Measurements from ENCODE around the gene GLIPR1L2.

The GLIPR1L2 gene

DNA sequence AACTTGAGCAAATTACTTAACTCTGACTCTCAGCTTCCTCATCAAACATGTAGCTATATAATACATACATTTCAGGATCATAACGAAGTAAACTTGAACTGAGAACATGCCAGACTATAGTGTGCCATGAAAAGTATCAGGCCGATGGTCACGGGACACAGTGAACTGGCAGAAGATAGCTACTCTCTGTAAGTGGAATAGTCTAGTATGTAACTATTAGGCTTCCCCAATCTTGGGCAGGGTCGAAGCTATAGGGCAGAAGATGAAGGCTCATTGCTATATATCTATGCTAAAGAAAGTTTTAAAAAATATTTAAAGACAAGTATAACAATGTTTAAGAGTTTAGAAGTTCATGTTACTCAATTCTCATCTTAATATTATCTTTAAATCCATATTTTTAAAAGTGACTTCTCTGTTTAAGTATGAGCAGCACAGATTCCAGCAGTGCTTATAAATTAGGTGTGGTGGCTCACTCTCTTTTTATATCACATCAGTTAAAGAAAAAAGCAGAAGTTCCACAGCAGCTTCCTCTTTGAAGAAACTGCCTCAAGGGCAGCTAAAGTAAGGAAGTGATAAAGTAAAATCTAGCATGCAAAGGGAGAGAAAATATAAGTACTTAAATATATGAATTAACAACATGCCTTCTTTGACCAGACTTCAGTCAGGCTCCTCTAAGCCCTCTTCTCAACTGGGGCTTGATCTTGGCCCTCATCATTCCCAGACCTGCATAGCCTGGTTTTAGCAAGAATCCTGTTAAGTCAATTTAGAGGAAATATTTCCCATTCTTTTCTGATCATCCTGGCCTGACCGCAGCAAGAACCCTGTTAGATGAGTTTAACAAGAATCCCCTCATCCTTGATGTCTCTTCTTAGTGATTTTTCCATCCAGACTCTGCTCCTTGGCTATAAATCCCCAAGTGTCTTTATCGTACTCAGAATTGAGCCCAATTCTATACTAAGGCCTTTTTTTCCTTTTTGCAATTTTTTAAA, 81.3 kb downstream of the GLIPR1L2 start:
- in situ Hi-C loops (cut with MboI; ENCODE audit: low sequenced_read_pairs): no loop called here

DNA sequence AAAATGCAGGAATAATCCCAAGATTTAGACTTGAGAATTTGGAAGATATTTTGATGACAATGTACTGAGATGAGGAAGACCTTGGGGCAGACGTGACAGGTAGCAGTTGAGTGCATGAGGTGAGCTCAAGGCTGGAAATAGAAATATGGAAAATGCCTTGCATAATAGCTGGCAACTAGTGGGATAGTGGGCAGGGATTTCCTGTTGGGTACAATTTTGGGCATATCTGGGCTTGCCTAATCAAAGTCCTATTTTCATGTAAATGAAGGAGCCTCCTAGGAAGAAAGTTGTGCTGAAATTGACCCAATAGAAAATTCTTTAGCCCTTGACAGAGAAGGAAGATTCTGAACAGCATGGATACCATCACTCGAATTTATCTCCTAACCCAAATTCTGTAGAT, 83.2 kb downstream of the GLIPR1L2 start:
- in situ Hi-C loops (cut with MboI; ENCODE audit: low sequenced_read_pairs): no loop called here

DNA sequence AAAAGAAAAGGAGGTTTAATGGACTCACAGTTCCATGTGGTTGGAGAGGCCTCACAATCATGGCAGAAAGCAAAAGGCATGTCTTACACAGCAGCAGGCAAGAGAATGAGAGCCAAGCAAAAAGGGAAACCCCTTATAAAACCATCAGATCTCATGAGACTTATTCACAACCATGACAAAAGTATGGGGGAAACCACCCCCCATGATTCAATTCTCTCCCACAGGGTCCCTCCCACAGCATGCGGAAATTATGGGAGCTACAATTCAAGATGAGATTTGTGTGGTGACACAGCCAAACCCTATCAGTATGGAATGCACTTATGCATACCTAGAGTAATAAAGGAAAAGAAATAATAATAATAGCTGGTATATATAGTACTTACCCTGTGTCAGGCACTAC, 85.2 kb downstream of the GLIPR1L2 start:
- in situ Hi-C loops (cut with MboI; ENCODE audit: low sequenced_read_pairs): no loop called here

DNA sequence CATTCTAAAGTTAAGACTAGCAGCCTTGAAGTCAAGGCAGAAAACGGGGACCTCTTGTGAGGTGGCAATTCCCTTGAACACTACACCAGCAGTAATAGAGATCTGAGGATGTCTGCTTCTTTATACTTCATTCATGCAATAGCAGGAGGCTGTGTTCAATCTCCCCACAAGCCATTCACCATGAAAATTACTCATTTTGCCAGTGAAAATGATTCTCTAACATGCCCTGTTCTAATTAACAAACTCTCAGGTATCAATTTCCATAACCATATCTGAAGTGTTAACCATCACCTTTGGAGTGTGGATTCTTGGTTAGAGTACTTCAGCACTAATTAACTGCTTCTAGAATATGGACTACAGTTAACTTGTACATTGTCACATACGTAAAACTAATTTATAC, 86.2 kb downstream of the GLIPR1L2 start:
- in situ Hi-C loops (cut with MboI; ENCODE audit: low sequenced_read_pairs): no loop called here

DNA sequence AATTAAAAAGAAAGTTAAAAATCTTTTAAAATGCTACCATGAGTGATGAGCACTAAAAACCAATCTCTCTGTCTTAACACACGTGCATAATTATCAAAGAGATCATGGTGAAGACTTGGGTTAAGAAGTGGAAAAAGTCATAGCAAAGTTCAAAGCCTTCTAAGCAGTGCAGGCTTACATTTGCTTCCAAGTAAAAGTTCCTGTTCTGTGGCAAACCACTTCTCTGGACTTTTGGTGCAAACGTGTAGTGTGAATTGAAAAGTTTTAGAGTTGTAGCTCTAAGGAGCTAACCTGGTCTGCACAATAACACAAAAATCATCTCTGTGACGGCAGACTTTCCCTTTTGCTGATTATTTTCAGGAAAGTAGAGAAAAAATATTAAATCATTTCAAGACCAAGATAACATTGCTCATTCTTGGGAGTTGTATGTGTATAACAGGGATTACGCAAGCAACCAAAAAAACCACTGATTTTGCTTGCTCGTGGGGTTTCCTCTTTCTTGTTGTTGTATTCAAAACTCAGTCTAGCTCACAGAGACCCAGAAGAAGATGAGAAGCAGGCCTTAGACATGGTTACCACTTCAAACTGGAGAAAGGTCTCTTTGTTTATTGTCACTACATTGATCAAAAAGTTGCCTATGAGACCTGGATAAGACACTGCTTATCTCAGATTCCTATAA, 87.4 kb downstream of the GLIPR1L2 start:
- in situ Hi-C loops (cut with MboI; ENCODE audit: low sequenced_read_pairs): no loop called here

DNA sequence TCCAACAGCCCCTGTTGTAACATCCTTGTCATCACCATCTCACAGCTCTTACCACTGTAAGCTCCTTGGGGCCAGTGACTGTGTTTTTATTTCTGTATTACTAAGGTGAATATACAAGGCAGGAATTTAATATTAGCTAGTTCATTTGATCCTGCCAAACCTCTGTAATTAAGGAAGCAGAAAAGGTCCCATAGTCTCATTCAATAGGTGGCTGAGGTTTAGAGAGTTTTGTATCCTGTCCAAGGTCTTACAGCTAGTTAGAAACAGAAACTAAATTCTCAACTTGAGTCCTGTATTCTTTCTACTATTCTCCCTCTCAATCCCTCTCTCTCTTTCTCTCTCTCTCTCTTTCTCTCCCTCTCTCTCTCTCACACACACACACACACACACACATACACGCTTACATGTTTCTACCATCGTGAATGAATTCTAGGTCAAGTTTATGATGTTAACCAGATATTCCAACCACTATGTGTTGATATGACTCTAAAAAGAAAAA, 89.1 kb downstream of the GLIPR1L2 start:
- in situ Hi-C loops (cut with MboI; ENCODE audit: low sequenced_read_pairs): no loop called here

DNA sequence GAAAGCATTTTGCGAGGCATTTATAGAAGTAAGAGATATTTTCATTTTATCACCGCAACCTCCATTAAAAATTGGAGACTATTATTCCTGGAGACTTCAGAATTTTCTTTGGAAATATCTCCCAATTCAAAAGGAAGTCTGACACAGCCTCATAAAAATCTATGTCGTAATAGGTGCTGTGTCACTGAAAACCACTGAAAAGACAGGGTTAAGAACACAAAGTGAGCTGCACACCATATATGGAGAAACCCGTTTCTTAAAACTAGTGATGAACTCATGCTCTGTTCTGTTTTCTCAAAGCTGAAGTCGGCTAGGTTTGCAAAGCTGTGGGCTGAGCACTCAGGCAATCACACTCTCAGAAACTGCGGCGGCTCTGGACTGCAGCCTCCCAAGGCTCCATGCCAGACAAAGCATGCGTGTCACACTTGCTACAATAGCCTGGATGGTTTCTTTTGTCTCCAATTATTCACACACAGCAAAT, 89.6 kb downstream of the GLIPR1L2 start, which contains the start of gene GLIPR1:
Gene GLIPR1, plus strand, starts transcription at position 287 of the 481 bp plus-strand sequence. Its CDS starts 126 bp downstream, at position 413.
- in situ Hi-C loops (cut with MboI; ENCODE audit: low sequenced_read_pairs): no loop called here

DNA sequence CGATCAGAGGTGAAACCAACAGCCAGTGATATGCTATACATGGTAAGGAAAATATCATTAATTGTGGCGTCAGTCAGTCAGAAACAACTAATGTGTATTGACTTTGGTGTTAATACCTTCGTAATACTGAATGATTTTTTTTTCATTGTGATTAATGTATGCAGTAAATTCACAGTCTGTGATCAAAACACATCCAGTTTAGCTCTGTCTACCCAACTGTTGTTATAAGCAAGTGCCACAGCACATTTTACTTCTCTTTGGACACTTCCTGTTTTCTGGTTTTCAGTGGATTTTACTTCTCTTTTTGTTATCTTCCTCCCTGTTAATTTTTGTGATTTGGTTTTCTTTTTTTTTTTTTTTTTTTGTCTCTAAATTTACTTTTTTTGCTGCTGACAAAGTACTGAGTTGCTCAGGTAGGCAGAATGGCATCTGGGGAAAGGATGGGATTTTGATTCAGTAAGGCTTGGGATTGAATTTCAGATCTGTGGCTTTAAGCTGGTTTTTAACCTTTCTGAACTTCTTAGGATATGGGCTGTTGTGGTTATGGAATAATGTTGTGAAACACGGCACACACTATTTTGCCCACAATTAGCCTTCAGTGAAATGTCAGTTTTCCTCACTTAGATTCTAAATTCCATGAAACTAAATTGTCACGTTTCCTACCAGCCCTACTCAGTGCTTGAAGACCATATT, 90.3 kb downstream of the GLIPR1L2 start:
- in situ Hi-C loops (cut with MboI; ENCODE audit: low sequenced_read_pairs): no loop called here

DNA sequence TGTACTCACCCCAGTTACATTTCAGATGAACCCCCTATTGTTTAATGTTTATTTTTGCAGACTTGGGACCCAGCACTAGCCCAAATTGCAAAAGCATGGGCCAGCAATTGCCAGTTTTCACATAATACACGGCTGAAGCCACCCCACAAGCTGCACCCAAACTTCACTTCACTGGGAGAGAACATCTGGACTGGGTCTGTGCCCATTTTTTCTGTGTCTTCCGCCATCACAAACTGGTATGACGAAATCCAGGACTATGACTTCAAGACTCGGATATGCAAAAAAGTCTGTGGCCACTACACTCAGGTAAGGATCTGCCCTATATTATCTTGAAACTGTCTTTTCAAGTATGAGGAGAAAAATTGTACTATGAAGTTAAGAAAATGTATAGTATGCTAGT, 90.9 kb downstream of the GLIPR1L2 start:
- in situ Hi-C loops (cut with MboI; ENCODE audit: low sequenced_read_pairs): no loop called here

All from HL-60/S4 treated with retinoic acid at 250 ng/mL for 4 days and 3 days (cell line).